H9 (cell line): Measurements from ENCODE around the gene KIRREL3. TPM values are rescaled to one million over a fixed set of nuclear protein-coding genes. Genes with fewer than 3 reads are reported as not detected.

Experiments
- DNase-seq: peaks from one replicate; pipeline ENCODE4 v3.0.0-alpha.2; 2017
- H2AFZ ChIP-seq: one replicate; pipeline ENCODE4 v1.6.1; 2013; ENCODE audit warnings: mild to moderate bottlenecking, low read length, control low read depth, moderate library complexity
- H2AK5ac ChIP-seq: 2 replicates; pipeline ENCODE4 v1.6.1; 2013; ENCODE audit warnings: low read length, control low read depth, mixed read lengths; ENCODE audit not compliant: insufficient read length
- H2BK120ac ChIP-seq: one replicate; pipeline ENCODE4 v1.6.1; 2013; ENCODE audit warnings: low read depth, mild to moderate bottlenecking, low read length, control low read depth, inconsistent platforms; ENCODE audit not compliant: poor library complexity, severe bottlenecking
- H2BK12ac ChIP-seq: 2 replicates; pipeline ENCODE4 v1.6.1; 2013; ENCODE audit warnings: low read length, control low read depth, mixed read lengths, low read depth; ENCODE audit not compliant: insufficient read length
- H2BK15ac ChIP-seq: 2 replicates; pipeline ENCODE4 v1.6.1; 2013; ENCODE audit warnings: low read depth, low read length, control low read depth
- H2BK20ac ChIP-seq: one replicate; pipeline ENCODE4 v1.6.1; 2013; ENCODE audit warnings: low read depth, mild to moderate bottlenecking, low read length, control low read depth, inconsistent platforms; ENCODE audit not compliant: poor library complexity, severe bottlenecking
- H2BK5ac ChIP-seq: 2 replicates; pipeline ENCODE4 v1.6.1; 2013; ENCODE audit warnings: low read length, control low read depth, mixed read lengths; ENCODE audit not compliant: insufficient read length
- H3K14ac ChIP-seq: 2 replicates; pipeline ENCODE4 v1.6.1; 2013; ENCODE audit warnings: low read length, control low read depth; ENCODE audit not compliant: insufficient read depth
- H3K18ac ChIP-seq: 2 replicates; pipeline ENCODE4 v1.6.1; 2013; ENCODE audit warnings: low read depth, mild to moderate bottlenecking, mixed read lengths, low read length, control low read depth; ENCODE audit not compliant: insufficient read length
- H3K23ac ChIP-seq: 2 replicates; pipeline ENCODE4 v1.6.1; 2013; ENCODE audit warnings: low read length, control low read depth, mixed read lengths, low read depth; ENCODE audit not compliant: insufficient read length
- H3K23me2 ChIP-seq: 2 replicates; pipeline ENCODE4 v1.6.1; 2013; ENCODE audit warnings: low read depth, mild to moderate bottlenecking, mixed read lengths, low read length, control low read depth; ENCODE audit not compliant: insufficient read length, poor library complexity, severe bottlenecking
- H3K27ac ChIP-seq: 2 replicates; pipeline ENCODE4 v1.5.1; 2013; ENCODE audit warnings: low read length, control low read depth, mixed read lengths, low read depth; ENCODE audit not compliant: insufficient read length
- H3K27me3 ChIP-seq: 2 replicates; pipeline ENCODE4 v1.6.1; 2013; ENCODE audit warnings: low read length, control low read depth, inconsistent platforms; ENCODE audit not compliant: insufficient read depth
- H3K4ac ChIP-seq: 2 replicates; pipeline ENCODE4 v1.6.1; 2013; ENCODE audit warnings: low read depth, mild to moderate bottlenecking, control low read depth, inconsistent platforms, low read length, moderate library complexity
- H3K4me1 ChIP-seq: 2 replicates; pipeline ENCODE4 v1.6.1; 2013; ENCODE audit warnings: low read length, control low read depth, inconsistent platforms; ENCODE audit not compliant: insufficient read depth
- H3K4me2 ChIP-seq: 2 replicates; pipeline ENCODE4 v1.6.1; 2013; ENCODE audit warnings: low read length, control low read depth, mixed read lengths; ENCODE audit not compliant: insufficient read length, insufficient read depth
- H3K56ac ChIP-seq: 2 replicates; pipeline ENCODE4 v1.6.1; 2013; ENCODE audit warnings: low read depth, mild to moderate bottlenecking, mixed read lengths, low read length, control low read depth; ENCODE audit not compliant: insufficient read length
- H3K79me1 ChIP-seq: 2 replicates; pipeline ENCODE4 v1.6.1; 2013; ENCODE audit warnings: low read depth, mild to moderate bottlenecking, moderate library complexity, low read length, control low read depth, inconsistent platforms; ENCODE audit not compliant: insufficient read depth, poor library complexity, severe bottlenecking
- H3K79me2 ChIP-seq: 2 replicates; pipeline ENCODE4 v1.6.1; 2013; ENCODE audit warnings: low read length, control low read depth, inconsistent platforms; ENCODE audit not compliant: insufficient read depth
- H3K9ac ChIP-seq: 2 replicates; pipeline ENCODE4 v1.6.1; 2013; ENCODE audit warnings: low read length, control low read depth, mixed read lengths; ENCODE audit not compliant: insufficient read length; ENCODE audit errors: extremely low read depth
- H3K9me3 ChIP-seq: one replicate; pipeline ENCODE4 v1.6.1; 2013; ENCODE audit warnings: low read depth, low read length, inconsistent platforms; ENCODE audit not compliant: control insufficient read depth
- H3T11ph ChIP-seq: one replicate; pipeline ENCODE4 v1.6.1; 2013; ENCODE audit warnings: mild to moderate bottlenecking, low read length, control low read depth, inconsistent platforms
- H4K20me1 ChIP-seq: one replicate; pipeline ENCODE4 v1.6.1; 2013; ENCODE audit not compliant: control insufficient read depth, insufficient read length, insufficient read depth
- H4K5ac ChIP-seq: 2 replicates; pipeline ENCODE4 v1.6.1; 2013; ENCODE audit warnings: low read depth, mild to moderate bottlenecking, mixed read lengths, low read length, control low read depth; ENCODE audit not compliant: insufficient read length
- H4K8ac ChIP-seq: replicated peaks from 2 replicates; pipeline ENCODE4 v1.6.1; 2013; ENCODE audit warnings: low read length, control low read depth, mixed read lengths, low read depth; ENCODE audit not compliant: insufficient read length
- H4K91ac ChIP-seq: 2 replicates; pipeline ENCODE4 v1.6.1; 2013; ENCODE audit warnings: low read depth, mild to moderate bottlenecking, moderate library complexity, mixed read lengths, low read length, control low read depth; ENCODE audit not compliant: insufficient read length
- H3K27ac Mint-ChIP-seq, 3 experiments: 2 replicates in 2 of 3; 3 replicates in 1 of 3; pipeline ENCODE4 v1.8.0; 2020 to 2021; ENCODE audit warnings: mixed read lengths in 3 of 3, mild to moderate bottlenecking in 1 of 3, moderate library complexity in 1 of 3
- H3K27me3 Mint-ChIP-seq: 2 replicates; pipeline ENCODE4 v1.8.0; 2021; ENCODE audit warnings: low read depth, mild to moderate bottlenecking, moderate library complexity, mixed read lengths
- H3K36me3 Mint-ChIP-seq, 3 experiments: 2 replicates in 2 of 3; 3 replicates in 1 of 3; pipeline ENCODE4 v1.8.0; 2020 to 2021; ENCODE audit warnings: low read depth in 3 of 3, mixed read lengths in 3 of 3; ENCODE audit not compliant: insufficient read depth in 1 of 3
- H3K4me1 Mint-ChIP-seq, 2 experiments: 2 replicates each; pipeline ENCODE4 v1.8.0; 2020; ENCODE audit warnings: mixed read lengths in 2 of 2
- H3K4me3 Mint-ChIP-seq, 2 experiments: 2 replicates in 1 of 2; 3 replicates in 1 of 2; pipeline ENCODE4 v1.8.0; 2020 to 2021; ENCODE audit warnings: mild to moderate bottlenecking in 2 of 2, mixed read lengths in 2 of 2, moderate library complexity in 1 of 2
- H3K9me3 Mint-ChIP-seq, 2 experiments: 2 replicates in 1 of 2; 3 replicates in 1 of 2; pipeline ENCODE4 v1.8.0; 2020; ENCODE audit warnings: mild to moderate bottlenecking in 2 of 2, mixed read lengths in 2 of 2, moderate library complexity in 1 of 2
- WGBS: extraction: QIAGEN DNeasy Blood & Tissue Kit; methylation state at CpG from one replicate; pipeline ENCODE4 v1.1.7; 2013; ENCODE audit warnings: missing lambda C conversion rate, low lambda C conversion rate, mixed read lengths; ENCODE audit not compliant: insufficient read length; ENCODE audit errors: extremely low coverage; 5-methylcytosine and 5-hydroxymethylcytosine counted together
- total RNA-seq: library from RNA; stranded (reverse); gene quantifications from 2 replicates; pipeline ENCODE4 v1.2.1, GENCODE V29; 2021
- TF ChIP-seq, protein P1 (sequence below): fragments of 200-600 bp; sonication (generic); conservative IDR thresholded peaks from 3 replicates; pipeline ENCODE4 v1.8.0; 2021; ENCODE audit warnings: antibody characterized with exemption, mild to moderate bottlenecking

KIRREL3 gene
- total RNA-seq, 1 experiment from 2014 or later: 0.17 TPM

DNA sequence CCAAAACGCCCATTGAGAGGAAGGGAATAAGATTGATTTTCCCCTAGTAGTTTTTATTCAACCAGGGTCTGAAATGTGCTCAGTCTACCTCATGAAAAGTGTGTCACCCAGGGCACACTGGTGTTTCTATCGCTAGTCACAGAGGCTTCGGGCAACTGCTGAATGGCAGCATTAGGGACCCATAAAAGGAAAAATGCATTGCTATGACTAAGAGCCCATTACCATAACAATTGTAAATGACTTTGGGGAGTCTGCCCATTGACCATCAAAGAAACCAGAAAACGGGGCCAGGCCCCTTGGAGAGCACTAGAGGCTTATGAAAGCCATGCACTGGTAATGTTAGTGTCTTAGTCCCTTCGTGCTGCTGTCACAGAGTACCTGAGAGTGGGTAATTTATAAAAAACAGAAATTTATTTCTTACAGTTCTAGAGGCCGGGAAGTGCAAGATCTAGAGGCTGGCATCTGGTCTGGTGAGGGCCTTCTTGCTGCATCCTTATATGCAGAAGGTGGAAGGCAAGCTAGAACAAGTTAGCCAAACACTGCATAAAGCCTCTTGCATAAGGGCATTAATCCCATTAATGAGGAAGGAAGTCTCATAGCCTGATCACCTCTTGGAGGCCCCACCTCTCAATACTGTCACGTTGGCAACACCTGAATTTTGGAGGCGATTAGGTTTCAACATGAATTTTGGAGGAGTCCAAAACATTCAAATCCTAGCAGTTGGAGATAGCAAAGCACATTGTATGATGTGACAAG is 338.4 kb downstream of the KIRREL3 start:
- no peaks in the 10 kb centered on the region; a peak in 1 of 5 replicates for H3K9me3 Mint-ChIP-seq

More for the DNA sequence above, 338.4 kb downstream of the KIRREL3 start:
- Histone ChIP-seq H3K9me3 (no peaks in the 10 kb centered on the region), H2BK20ac (no peak overlapping the region), H3K4me2 (no peak overlapping the region), H3K23me2 (no peaks in the 10 kb centered on the region), H3K56ac (no peak overlapping the region), H3T11ph (no peak overlapping the region), H2AFZ (no peak overlapping the region), H2AK5ac (no peak overlapping the region), H3K23ac (no peak overlapping the region), H4K5ac (no peak overlapping the region), H3K79me1 (no peaks in the 10 kb centered on the region), H3K79me2 (no peaks in the 10 kb centered on the region), H2BK120ac (no peak overlapping the region), H3K4me1 (no peaks in the 10 kb centered on the region; the same call in 1 of the 2 replicates), H4K91ac (no peak overlapping the region), H3K18ac (no peak overlapping the region), H2BK12ac (no peak overlapping the region), H2BK5ac (no peak overlapping the region), H3K4ac (no peak overlapping the region), H4K8ac (no peak overlapping the region), H3K14ac (no peak overlapping the region), H2BK15ac (no peak overlapping the region), H4K20me1 (no peaks in the 10 kb centered on the region), H3K27ac (no peak overlapping the region), H3K9ac (no peak overlapping the region), H3K27me3 (peaks cover 2% of the 10 kb centered on the region; the same call in 1 of the 2 replicates)
- TF ChIP-seq, protein P1, sequence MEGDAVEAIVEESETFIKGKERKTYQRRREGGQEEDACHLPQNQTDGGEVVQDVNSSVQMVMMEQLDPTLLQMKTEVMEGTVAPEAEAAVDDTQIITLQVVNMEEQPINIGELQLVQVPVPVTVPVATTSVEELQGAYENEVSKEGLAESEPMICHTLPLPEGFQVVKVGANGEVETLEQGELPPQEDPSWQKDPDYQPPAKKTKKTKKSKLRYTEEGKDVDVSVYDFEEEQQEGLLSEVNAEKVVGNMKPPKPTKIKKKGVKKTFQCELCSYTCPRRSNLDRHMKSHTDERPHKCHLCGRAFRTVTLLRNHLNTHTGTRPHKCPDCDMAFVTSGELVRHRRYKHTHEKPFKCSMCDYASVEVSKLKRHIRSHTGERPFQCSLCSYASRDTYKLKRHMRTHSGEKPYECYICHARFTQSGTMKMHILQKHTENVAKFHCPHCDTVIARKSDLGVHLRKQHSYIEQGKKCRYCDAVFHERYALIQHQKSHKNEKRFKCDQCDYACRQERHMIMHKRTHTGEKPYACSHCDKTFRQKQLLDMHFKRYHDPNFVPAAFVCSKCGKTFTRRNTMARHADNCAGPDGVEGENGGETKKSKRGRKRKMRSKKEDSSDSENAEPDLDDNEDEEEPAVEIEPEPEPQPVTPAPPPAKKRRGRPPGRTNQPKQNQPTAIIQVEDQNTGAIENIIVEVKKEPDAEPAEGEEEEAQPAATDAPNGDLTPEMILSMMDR: no peak
- WGBS: no CpG with 5 or more reads among the region's 8 CpGs
- Mint-ChIP-seq H3K27me3 (peaks cover 56% of the 10 kb centered on the region), H3K4me3 (no peak overlapping the region), H3K27ac (no peak overlapping the region; a peak in 1 of 7 replicates), H3K4me1 (peaks cover 26 to 27% of the 10 kb centered on the region in 2 experiments), H3K36me3 (peaks cover 0 to 7% (median 1%) of the 10 kb centered on the region in 3 experiments; a peak in 1 of 7 replicates)
- no peak for DNase-seq
